IMR-90 (cell line): ENCODE data around the gene LRP6. TPM values are rescaled to one million over a fixed set of nuclear protein-coding genes. Genes with fewer than 3 reads are reported as not detected.

Source experiments
- ATAC-seq: fragments of 200-7000 bp; cut with Tn5 transposase; 2 replicates; pipeline ENCODE4 v1.9.1; 2020; ENCODE audit warnings: low read depth, mild to moderate bottlenecking, moderate library complexity
- BruUV-seq: library from RNA; stranded (reverse); fragments of 400-500 nt; replicated peaks from 2 replicates; lab custom pipeline; 2021; lab: Mats Ljungman, UMichigan
- CTCF ChIA-PET: fragments of 300-600 bp; formaldehyde crosslinking; extraction: SDS; loops from one replicate; lab custom pipeline; 2021; ENCODE audit warnings: antibody characterized with exemption; lab: Yijun Ruan, JAX
- POLR2A ChIA-PET: fragments of 300-600 bp; sonication (Branson Sonifier 250); formaldehyde crosslinking; loops from one replicate; lab custom pipeline; 2022; ENCODE audit warnings: antibody characterized with exemption; ENCODE audit not compliant: unreplicated experiment; lab: Charles Lee
- DNase-seq: peaks from one replicate; pipeline ENCODE4 v3.0.0; 2013
- H2AFZ ChIP-seq: replicated peaks from 2 replicates; pipeline ENCODE3; 2013; ENCODE audit warnings: low read length, mild to moderate bottlenecking; ENCODE audit not compliant: poor library complexity
- H2AK5ac ChIP-seq: 2 replicates; pipeline ENCODE4 v1.6.1; 2013; ENCODE audit warnings: low read depth, low read length, inconsistent platforms
- H2AK9ac ChIP-seq: replicated peaks from 2 replicates; pipeline ENCODE3; 2013; ENCODE audit warnings: mild to moderate bottlenecking, low read depth, low read length, moderate library complexity; ENCODE audit not compliant: poor library complexity
- H2BK120ac ChIP-seq: 2 replicates; pipeline ENCODE4 v1.6.1; 2013; ENCODE audit warnings: low read depth, low read length, inconsistent platforms
- H2BK15ac ChIP-seq: 3 replicates; pipeline ENCODE4 v1.6.1; 2013; ENCODE audit warnings: low read depth, low read length, inconsistent platforms
- H2BK20ac ChIP-seq: 2 replicates; pipeline ENCODE4 v1.6.1; 2013; ENCODE audit warnings: low read depth, mild to moderate bottlenecking, inconsistent platforms, low read length, moderate library complexity
- H2BK5ac ChIP-seq: 2 replicates; pipeline ENCODE4 v1.6.1; 2013; ENCODE audit warnings: mild to moderate bottlenecking, low read depth, low read length, inconsistent platforms; ENCODE audit not compliant: poor library complexity, severe bottlenecking
- H3K14ac ChIP-seq: replicated peaks from 2 replicates; pipeline ENCODE4 v1.6.1; 2013; ENCODE audit warnings: low read depth, low read length, inconsistent platforms
- H3K18ac ChIP-seq: 2 replicates; pipeline ENCODE4 v1.6.1; 2013; ENCODE audit warnings: low read depth, low read length, control low read depth
- H3K23ac ChIP-seq: 2 replicates; pipeline ENCODE4 v1.6.1; 2013; ENCODE audit warnings: low read depth, low read length, inconsistent platforms
- H3K27ac ChIP-seq: 2 replicates; pipeline ENCODE4 v1.5.1; 2013; ENCODE audit warnings: mild to moderate bottlenecking, control low read depth, low read length; ENCODE audit not compliant: insufficient read depth
- H3K27me3 ChIP-seq: 2 replicates; pipeline ENCODE4 v1.6.1; 2013; ENCODE audit warnings: low read length; ENCODE audit not compliant: control insufficient read depth, insufficient read depth
- H3K36me3 ChIP-seq: 2 replicates; pipeline ENCODE4 v1.6.1; 2013; ENCODE audit warnings: low read length, mixed read lengths; ENCODE audit not compliant: control insufficient read depth, insufficient read depth
- H3K4ac ChIP-seq: 2 replicates; pipeline ENCODE4 v1.6.1; 2013; ENCODE audit warnings: low read depth, low read length, inconsistent platforms
- H3K4me1 ChIP-seq: 2 replicates; pipeline ENCODE4 v1.6.1; 2013; ENCODE audit warnings: low read length, mixed read lengths; ENCODE audit not compliant: control insufficient read depth, insufficient read depth
- H3K4me2 ChIP-seq: 2 replicates; pipeline ENCODE4 v1.6.1; 2013; ENCODE audit warnings: low read depth, mild to moderate bottlenecking, control low read depth, low read length, moderate library complexity
- H3K4me3 ChIP-seq: 2 replicates; pipeline ENCODE4 v1.5.1; 2013; ENCODE audit warnings: low read depth, mild to moderate bottlenecking, control low read depth, low read length, moderate library complexity; ENCODE audit not compliant: insufficient read depth
- H3K56ac ChIP-seq: 2 replicates; pipeline ENCODE4 v1.6.1; 2013; ENCODE audit warnings: low read length, inconsistent platforms; ENCODE audit not compliant: insufficient read depth; ENCODE audit errors: extremely low read depth
- H3K79me1 ChIP-seq, 2 experiments: 2 replicates each; pipeline ENCODE4 v1.6.1; 2013; ENCODE audit warnings: low read length in 2 of 2, inconsistent platforms in 1 of 2, low read depth in 1 of 2
- H3K9ac ChIP-seq: 2 replicates; pipeline ENCODE4 v1.6.1; 2013; ENCODE audit warnings: low read depth, low read length, control low read depth
- H3K9me1 ChIP-seq: 2 replicates; pipeline ENCODE4 v1.6.1; 2013; ENCODE audit warnings: low read length, inconsistent platforms; ENCODE audit not compliant: insufficient read depth
- H3K9me3 ChIP-seq: 2 replicates; pipeline ENCODE4 v1.6.1; 2013; ENCODE audit warnings: low read length; ENCODE audit not compliant: control insufficient read depth, insufficient read depth
- H4K20me1 ChIP-seq: 2 replicates; pipeline ENCODE4 v1.6.1; 2013; ENCODE audit warnings: low read length, inconsistent platforms; ENCODE audit not compliant: insufficient read depth
- H4K5ac ChIP-seq: 2 replicates; pipeline ENCODE4 v1.6.1; 2013; ENCODE audit warnings: mild to moderate bottlenecking, low read depth, low read length, control low read depth
- H4K8ac ChIP-seq, 2 experiments: 2 replicates each; pipeline ENCODE4 v1.6.1; 2013; ENCODE audit warnings: low read depth in 2 of 2, low read length in 2 of 2, control low read depth in 1 of 2, inconsistent platforms in 1 of 2
- H4K91ac ChIP-seq: 2 replicates; pipeline ENCODE4 v1.6.1; 2013; ENCODE audit warnings: low read depth, low read length, inconsistent platforms; ENCODE audit not compliant: insufficient read depth
- BHLHE40 ChIP-seq: fragments of 150-350 bp; IDR thresholded peaks from 2 replicates; pipeline ENCODE4 v1.6.1; 2016; ENCODE audit warnings: mild to moderate bottlenecking, low read depth, low read length
- FOS ChIP-seq: fragments of 150-350 bp; IDR thresholded peaks from 2 replicates; pipeline ENCODE4 v1.6.1; 2016; ENCODE audit warnings: low read depth, low read length
- RCOR1 ChIP-seq: IDR thresholded peaks from 2 replicates; pipeline ENCODE4 v1.6.1; 2012; ENCODE audit warnings: mild to moderate bottlenecking, low read length, improper control_type of control experiment; ENCODE audit not compliant: insufficient replicate concordance
- WGBS, 2 experiments: methylation state at CpG; one replicate each; pipeline versions ENCODE4 v1.1.5 to v1.1.7; 2013; ENCODE audit warnings: missing lambda C conversion rate in 2 of 2; ENCODE audit not compliant: insufficient read length in 1 of 2; ENCODE audit errors: extremely low coverage in 2 of 2; 5-methylcytosine and 5-hydroxymethylcytosine counted together
- dilution Hi-C: fragments of 300-500 bp; cut with HindIII; formaldehyde crosslinking; loops from one replicate; pipeline ENCODE4 v1.14.3; 2018; ENCODE audit warnings: low sequenced_read_pairs; ENCODE audit not compliant: unreplicated experiment
- in situ Hi-C: fragments of 300-500 bp; cut with MboI; formaldehyde crosslinking; loops from 3 replicates; pipeline ENCODE4 v1.14.3; 2019; ENCODE audit warnings: low sequenced_read_pairs, inconsistent platforms, mixed read lengths
- intact Hi-C: fragments of 100-400 bp; cut with micrococcal nuclease; formaldehyde crosslinking; loops from 2 replicates; pipeline ENCODE4 v1.10.0; 2022
- polyA plus RNA-seq, 3 experiments: library from polyadenylated mRNA; depleted of rRNA; stranded (reverse); fragments of >200 nt; gene quantifications; 2 replicates each; pipeline ENCODE4 v1.2.3, GENCODE V29; 2012; ENCODE audit warnings: low replicate concordance in 1 of 3
- total RNA-seq: library from RNA; depleted of rRNA; stranded (reverse); fragments of >200 nt; gene quantifications from 2 replicates; pipeline ENCODE4 v1.2.3, GENCODE V29; 2012

Gene LRP6
- total and polyA plus RNA-seq, 2 of the 4 experiments (the other 2 are of a cell fraction) = 14.2 to 32.1 TPM

- no peak within 1 kb of the TSS for H4K5ac ChIP-seq
- H3K56ac ChIP-seq = no peak within 1 kb of the TSS
- H4K8ac ChIP-seq = no peak within 1 kb of the TSS
- no peaks in the 10 kb centered on the region for H3K36me3 ChIP-seq
- H3K79me1 ChIP-seq = no peaks in the 10 kb centered on the region
- H2BK20ac ChIP-seq = no peak within 1 kb of the TSS
- no peak within 1 kb of the TSS for H2AFZ ChIP-seq
- no peak within 1 kb of the TSS for H3K23ac ChIP-seq
- H2AK9ac ChIP-seq = no peak within 1 kb of the TSS
- peaks cover 26% of the 10 kb centered on the region for H3K27me3 ChIP-seq
- no CpG with 5 or more reads among the region's 12 CpGs for WGBS, 2 experiments
- no peak within 1 kb of the TSS for H2BK120ac ChIP-seq
- dilution Hi-C loops = no loop called here
- H3K9me3 ChIP-seq = no peaks in the 10 kb centered on the region
- no peak within 1 kb of the TSS for H3K14ac ChIP-seq
- no peak within 1 kb of the TSS for H3K4ac ChIP-seq
- H3K4me1 ChIP-seq = no peaks in the 10 kb centered on the region
- TF ChIP-seq RCOR1 = no peak
- TF ChIP-seq FOS = no peak
- no peak for TF ChIP-seq BHLHE40
- H4K91ac ChIP-seq = no peak within 1 kb of the TSS
- H4K20me1 ChIP-seq = no peaks in the 10 kb centered on the region
- no peak within 1 kb of the TSS for H3K18ac ChIP-seq
- H3K9me1 ChIP-seq = no peaks in the 10 kb centered on the region
- no peak within 1 kb of the TSS for H3K9ac ChIP-seq
- DNase-seq (no peak), ATAC-seq (no peak)
- H2BK5ac ChIP-seq = no peak within 1 kb of the TSS
- POLR2A ChIA-PET = no interaction called here
- CTCF ChIA-PET = interaction anchor here (0.5 to 2.4 kb wide), 2 partner anchors 11 to 42 kb away, joined by 4 to 9 read pairs; no protein-coding TSS in a partner anchor
- no peak within 1 kb of the TSS for H3K27ac ChIP-seq
- H3K4me3 ChIP-seq = no peak within 1 kb of the TSS
- intact Hi-C loops = no loop called here
- no peak within 1 kb of the TSS for H2BK15ac ChIP-seq
- no peak within 1 kb of the TSS for H2AK5ac ChIP-seq
- in situ Hi-C loops = no loop called here
- no peak within 1 kb of the TSS for H3K4me2 ChIP-seq
- no TSS peak for BruUV-seq
These were observed 195.9 kb downstream of the LRP6 start, which contains the start of gene BCL2L14 for GRCh38 chr12:12070674-12071656. Gene BCL2L14, plus strand, starts transcription at chr12:12070939. Its CDS starts 8,367 bp downstream, at chr12:12079306.
